Fibroblast of mammary gland (primary cell): Measurements from ENCODE around the gene RSPH1.

Experiments
- DNase-seq: peaks from one replicate; pipeline ENCODE4 v3.0.0-alpha.2; 2010; ENCODE audit warnings: low read depth
- H3K4me3 ChIP-seq: 2 replicates; pipeline ENCODE4 v1.5.1; 2011; ENCODE audit warnings: low read depth, mild to moderate bottlenecking, low read length, moderate library complexity; ENCODE audit not compliant: control insufficient read depth
- TF ChIP-seq, protein P1 (sequence below): conservative IDR thresholded peaks from 2 replicates; pipeline ENCODE4 v1.5.1; 2011; ENCODE audit warnings: low read depth, low read length, inconsistent platforms; ENCODE audit not compliant: control insufficient read depth, insufficient read depth

RSPH1 gene

DNA sequence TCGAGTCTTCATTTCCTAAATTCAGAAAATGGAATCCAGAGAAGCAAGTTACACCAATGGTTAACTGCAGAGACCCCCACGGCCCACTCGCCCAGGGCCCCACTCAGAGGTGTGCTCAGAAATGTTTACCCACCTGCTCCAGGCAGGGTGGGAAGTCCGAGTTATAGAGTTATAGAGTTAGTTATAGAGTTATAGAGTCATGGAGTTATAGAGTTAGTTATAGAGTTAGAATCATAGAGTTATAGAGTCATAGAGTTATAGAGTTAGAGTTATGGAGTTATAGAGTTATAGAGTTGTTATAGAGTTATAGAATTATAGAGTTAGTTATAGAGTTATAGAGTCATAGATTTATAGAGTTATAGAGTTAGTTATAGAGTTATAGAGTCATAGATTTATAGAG is 60.6 kb downstream of the RSPH1 start:
- TF ChIP-seq, protein P1, sequence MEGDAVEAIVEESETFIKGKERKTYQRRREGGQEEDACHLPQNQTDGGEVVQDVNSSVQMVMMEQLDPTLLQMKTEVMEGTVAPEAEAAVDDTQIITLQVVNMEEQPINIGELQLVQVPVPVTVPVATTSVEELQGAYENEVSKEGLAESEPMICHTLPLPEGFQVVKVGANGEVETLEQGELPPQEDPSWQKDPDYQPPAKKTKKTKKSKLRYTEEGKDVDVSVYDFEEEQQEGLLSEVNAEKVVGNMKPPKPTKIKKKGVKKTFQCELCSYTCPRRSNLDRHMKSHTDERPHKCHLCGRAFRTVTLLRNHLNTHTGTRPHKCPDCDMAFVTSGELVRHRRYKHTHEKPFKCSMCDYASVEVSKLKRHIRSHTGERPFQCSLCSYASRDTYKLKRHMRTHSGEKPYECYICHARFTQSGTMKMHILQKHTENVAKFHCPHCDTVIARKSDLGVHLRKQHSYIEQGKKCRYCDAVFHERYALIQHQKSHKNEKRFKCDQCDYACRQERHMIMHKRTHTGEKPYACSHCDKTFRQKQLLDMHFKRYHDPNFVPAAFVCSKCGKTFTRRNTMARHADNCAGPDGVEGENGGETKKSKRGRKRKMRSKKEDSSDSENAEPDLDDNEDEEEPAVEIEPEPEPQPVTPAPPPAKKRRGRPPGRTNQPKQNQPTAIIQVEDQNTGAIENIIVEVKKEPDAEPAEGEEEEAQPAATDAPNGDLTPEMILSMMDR: no peak
- DNase-seq: no peak
- no peak overlapping the region for H3K4me3 ChIP-seq

DNA sequence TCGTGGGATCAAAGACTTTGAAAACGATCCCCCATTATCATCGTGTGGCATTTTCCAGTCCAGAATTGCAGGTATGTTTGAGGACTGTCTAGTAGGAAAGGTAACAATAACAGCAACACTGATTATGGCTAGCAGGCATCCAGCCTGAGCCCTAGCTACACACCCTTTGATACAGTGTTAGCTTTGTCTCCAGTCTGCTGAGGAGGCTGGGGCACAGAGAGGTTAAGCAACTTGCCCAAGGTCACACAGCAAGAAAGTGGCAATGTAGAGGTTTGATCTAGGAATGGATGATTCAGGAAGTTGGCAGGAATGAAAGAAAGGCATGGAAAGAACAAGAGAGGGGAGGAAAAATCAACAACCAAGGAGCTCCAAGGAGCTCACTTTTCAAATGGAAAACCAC is 61.1 kb downstream of the RSPH1 start:
- no peak overlapping the region for H3K4me3 ChIP-seq
- TF ChIP-seq, protein P1: no peak
- no peak for DNase-seq

DNA sequence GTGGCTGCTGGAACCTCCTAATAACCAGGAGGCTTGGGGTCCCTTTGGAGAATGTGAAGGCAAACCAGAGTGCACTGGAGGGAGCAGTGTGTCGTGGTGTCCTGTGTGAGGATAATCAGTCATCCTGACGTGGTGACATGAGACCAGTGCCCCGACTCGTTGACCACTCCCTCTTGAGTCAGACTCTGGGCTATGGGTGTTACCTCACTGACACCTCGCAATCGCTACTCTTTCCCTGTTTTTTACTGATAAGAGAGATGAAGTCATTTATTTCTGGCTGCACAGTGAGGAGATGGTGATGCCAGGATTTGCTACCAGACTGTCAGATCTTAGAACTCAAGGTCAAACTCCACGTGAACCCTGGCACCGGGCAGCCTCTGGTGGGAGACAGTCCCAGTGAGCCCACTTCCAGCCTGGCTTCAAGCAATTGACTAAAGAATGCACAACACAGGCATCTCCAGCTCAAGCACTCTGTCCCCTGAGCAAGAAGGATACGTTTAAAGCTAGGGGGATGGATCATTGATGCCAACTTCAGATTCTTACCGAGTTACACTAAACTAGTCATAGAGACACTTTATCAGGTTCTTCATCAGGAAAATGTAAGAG is 62.0 kb downstream of the RSPH1 start:
- H3K4me3 ChIP-seq: no peak overlapping the region
- TF ChIP-seq, protein P1: no peak
- DNase-seq: no peak

DNA sequence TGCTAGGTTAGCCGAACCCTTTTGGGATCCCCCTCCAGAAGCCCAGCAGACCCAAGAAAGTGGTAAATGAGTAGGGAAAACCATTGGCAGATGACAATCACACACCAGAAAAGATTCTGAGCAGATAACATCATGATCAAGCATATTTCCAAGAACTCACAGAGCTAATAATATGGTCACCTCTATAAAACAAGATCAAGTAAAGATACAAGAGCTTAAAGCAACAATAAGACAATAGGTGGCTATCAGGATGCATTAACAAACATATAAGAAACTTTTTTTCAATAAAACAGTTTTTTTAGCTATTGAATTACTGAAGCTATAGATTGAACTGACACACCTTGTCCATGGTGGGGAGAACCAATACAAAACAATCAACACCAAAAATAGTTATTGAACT is 63.3 kb downstream of the RSPH1 start:
- DNase-seq: no peak
- no peak overlapping the region for H3K4me3 ChIP-seq
- TF ChIP-seq, protein P1: no peak

DNA sequence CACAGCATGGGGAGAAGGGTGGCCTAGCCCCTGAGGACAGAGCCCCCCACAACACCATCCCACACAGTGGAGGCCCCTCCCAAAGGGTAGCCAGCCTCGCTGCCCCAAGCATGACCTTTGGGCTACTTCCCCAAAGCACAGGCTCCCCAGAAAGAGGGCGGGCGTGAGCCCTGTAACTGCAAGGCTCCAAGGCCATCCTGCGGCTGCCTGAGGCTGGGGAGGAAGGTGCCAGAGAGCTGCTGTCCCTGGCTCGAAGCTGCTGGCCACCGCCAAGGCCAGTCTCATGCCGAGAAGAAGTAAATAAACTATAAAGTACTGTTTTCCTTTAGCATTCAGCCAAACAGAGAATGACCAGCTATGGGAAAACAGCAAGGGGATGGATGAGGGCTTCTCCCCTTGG is 64.8 kb downstream of the RSPH1 start:
- H3K4me3 ChIP-seq: no peak overlapping the region
- TF ChIP-seq, protein P1: no peak
- no peak for DNase-seq

DNA sequence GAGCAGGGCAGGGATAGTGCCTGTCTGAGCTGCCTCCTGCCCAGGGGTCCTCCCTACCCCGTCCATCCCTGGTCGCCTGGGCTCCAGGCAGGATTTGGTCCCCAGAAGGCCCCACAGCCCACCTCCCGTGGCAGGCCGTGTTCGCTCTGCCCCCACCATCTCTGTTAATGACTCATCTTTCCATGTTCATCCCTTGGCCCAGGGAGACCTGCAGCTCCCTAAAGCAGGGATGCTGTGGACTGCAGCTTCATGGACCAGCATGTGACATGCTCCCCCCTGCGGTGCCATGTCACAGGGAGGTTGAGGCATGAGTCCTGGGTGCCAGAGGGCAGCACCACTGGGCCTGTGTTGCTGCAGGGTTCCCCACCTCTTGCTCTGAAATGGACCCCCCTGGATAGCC is 65.5 kb downstream of the RSPH1 start:
- TF ChIP-seq, protein P1: no peak
- H3K4me3 ChIP-seq: no peak overlapping the region

DNA sequence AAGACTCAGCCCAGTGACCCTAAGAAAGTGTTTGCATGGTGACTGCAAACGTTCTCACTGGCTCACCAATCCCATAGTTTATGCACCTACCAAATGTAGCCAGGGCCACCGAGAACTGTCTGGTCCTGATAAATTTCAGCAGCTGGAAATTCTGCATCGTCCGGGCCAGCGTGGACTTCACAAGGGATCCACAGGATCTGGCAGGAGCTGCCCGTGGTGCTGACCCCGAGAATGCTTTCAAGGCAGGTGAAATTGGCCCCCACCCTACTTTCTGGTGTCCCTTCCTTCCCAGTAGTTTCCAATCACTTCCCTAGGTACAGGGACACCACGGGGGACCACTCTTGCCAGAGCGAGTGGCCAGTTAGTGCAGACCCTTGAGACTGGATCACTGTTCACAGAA is 66.2 kb downstream of the RSPH1 start:
- H3K4me3 ChIP-seq: no peak overlapping the region
- no peak for DNase-seq
- TF ChIP-seq, protein P1: no peak

More for the DNA sequence above, 65.5 kb downstream of the RSPH1 start:
- DNase-seq: no peak
